Right ventricle myocardium superior (tissue), 1 donor: ENCODE results near the gene KCNT2. TPM values are rescaled to one million over a fixed set of nuclear protein-coding genes. Genes with fewer than 3 reads are reported as not detected.

Experiments used
- ATAC-seq: fragments of 200-7000 bp; cut with Tn5 transposase; one replicate; pipeline ENCODE4 v1.9.1; 2020; ENCODE audit warnings: mild to moderate bottlenecking; ENCODE audit not compliant: poor library complexity
- DNase-seq: peaks from one replicate; pipeline ENCODE4 v3.0.0-alpha.2; 2020
- intact Hi-C: fragments of 100-400 bp; cut with DNase I; formaldehyde crosslinking; loops from one replicate; pipeline ENCODE4 v1.11.2; 2022
- total RNA-seq: library from RNA; stranded (reverse); fragmentation: NEBNext Ultra II Directional; extraction: Animal tissue kit (Norgen Biotek cat#: 25700); gene quantifications from one replicate; pipeline ENCODE4 v1.2.1, GENCODE V29; 2021
- donor health status: DM: no; HTN: yes; CAD: no; lungs with severe emphysema.

KCNT2 gene
- total RNA-seq, 1 donor from 2014 or later = 1.0 TPM

DNA sequence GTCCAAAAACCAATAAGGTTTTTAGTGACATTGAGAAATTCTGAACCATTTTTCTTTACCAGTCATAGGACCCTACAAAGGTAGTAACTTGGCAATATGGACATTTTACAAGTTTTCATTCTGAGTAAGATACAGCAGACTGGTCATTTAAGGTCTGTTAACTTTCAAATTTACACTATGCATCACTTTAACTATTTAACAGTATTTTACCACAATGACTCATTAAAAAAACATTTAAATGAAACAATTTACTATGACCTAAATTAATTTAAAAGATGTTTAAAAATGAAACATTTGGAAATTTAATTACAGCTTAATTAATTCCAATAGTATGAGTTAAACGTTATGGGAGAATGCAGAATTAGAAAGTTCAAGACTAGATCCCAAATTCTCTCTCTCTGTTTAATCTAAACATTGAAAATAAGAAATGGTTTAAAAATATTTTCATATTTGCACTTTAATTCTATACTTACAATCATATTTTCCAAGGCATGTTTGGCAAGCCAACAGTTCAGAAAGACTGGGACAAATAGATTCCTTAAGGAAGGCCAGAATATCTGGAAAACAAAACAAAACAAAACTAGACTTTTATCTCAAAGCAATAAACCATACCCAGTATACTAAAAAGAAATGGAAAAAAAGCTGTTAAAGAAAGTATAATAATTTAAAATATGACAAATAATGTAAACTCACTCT lies 140.9 kb downstream of the KCNT2 start:
- ATAC-seq (no peak), DNase-seq (no peak)
- intact Hi-C loops = no loop called here

- intact Hi-C loops = no loop called here
- ATAC-seq = no peak
These were observed 141.6 kb downstream of the KCNT2 start for GRCh38 chr1:196466654-196467053.

GRCh38 chr1:196466166-196466565 lies 142.1 kb downstream of the KCNT2 start:
- ATAC-seq = no peak
- no peak for DNase-seq

More at GRCh38 chr1:196466654-196467053, 141.6 kb downstream of the KCNT2 start:
- DNase-seq = no peak

GRCh38 chr1:196464480-196464941 lies 143.7 kb downstream of the KCNT2 start:
- no peak for ATAC-seq
- DNase-seq = no peak

More at GRCh38 chr1:196466166-196466565, 142.1 kb downstream of the KCNT2 start:
- intact Hi-C loops = no loop called here

DNA sequence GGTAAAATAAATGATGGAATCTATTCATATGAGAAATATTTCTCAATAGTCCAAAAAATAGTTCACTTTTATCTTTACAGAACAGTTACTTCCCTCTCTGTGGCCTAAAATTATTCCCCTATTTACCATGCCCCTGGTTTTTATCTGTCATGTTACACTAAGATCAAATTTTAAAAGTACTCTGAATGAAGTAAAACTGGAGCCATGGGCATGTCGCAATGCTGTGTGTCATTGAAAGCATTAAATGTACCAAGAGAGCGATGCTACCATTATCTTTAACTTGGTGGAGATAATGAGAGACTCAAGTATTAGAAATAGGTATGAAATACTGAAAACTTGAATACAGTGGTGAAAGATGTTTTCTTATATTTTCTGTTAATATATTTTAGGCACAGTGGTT lies 146.2 kb downstream of the KCNT2 start:
- DNase-seq (no peak), ATAC-seq (no peak)
- intact Hi-C loops = no loop called here

More at GRCh38 chr1:196464480-196464941, 143.7 kb downstream of the KCNT2 start:
- intact Hi-C loops = no loop called here

DNA sequence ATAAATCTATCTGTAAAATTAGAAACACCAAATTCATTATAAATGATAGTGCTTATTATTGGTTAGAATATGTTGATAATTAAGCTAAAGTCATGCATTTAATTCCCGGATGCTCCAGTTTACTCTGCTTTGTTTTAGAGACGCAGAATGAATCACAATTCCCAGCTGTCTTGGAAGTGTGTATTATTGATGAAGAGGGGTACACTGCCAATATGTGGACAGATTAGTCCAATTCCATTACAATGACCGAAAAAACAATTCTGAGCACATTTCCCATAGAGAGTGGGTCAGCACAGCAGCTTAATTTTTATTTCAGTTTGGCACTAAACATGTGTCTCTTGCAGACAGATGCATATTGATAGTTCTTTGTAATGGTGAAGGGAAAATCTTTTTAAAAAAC lies 146.7 kb downstream of the KCNT2 start:
- ATAC-seq (no peak), DNase-seq (no peak)
- intact Hi-C loops = no loop called here

GRCh38 chr1:196459383-196459782 lies 148.9 kb downstream of the KCNT2 start:
- no peak for ATAC-seq
- intact Hi-C loops = no loop called here

GRCh38 chr1:196454792-196455191 lies 153.4 kb downstream of the KCNT2 start:
- DNase-seq = no peak
- intact Hi-C loops = no loop called here
- no peak for ATAC-seq

More at GRCh38 chr1:196459383-196459782, 148.9 kb downstream of the KCNT2 start:
- no peak for DNase-seq

DNA sequence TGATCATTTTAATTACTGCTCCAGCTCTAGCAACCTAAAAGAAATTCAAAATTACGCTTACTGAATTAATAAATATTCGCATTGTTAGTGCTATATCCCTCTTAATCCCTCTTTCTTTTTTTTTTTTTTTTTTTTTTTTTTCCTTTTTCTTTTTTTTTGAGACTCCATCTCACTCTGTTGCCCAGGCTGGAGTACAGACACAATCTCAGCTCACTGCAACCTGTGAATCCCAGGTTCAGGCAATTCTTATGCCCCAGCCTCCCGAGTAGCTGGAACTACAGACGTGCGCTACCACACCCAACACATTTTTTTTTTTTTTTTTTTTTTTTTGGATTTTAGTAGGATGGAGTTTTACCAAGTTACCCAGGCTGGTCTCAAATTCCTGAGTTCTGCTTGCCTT lies 157.1 kb downstream of the KCNT2 start:
- ATAC-seq = no peak
- DNase-seq = no peak
- intact Hi-C loops = no loop called here

DNA sequence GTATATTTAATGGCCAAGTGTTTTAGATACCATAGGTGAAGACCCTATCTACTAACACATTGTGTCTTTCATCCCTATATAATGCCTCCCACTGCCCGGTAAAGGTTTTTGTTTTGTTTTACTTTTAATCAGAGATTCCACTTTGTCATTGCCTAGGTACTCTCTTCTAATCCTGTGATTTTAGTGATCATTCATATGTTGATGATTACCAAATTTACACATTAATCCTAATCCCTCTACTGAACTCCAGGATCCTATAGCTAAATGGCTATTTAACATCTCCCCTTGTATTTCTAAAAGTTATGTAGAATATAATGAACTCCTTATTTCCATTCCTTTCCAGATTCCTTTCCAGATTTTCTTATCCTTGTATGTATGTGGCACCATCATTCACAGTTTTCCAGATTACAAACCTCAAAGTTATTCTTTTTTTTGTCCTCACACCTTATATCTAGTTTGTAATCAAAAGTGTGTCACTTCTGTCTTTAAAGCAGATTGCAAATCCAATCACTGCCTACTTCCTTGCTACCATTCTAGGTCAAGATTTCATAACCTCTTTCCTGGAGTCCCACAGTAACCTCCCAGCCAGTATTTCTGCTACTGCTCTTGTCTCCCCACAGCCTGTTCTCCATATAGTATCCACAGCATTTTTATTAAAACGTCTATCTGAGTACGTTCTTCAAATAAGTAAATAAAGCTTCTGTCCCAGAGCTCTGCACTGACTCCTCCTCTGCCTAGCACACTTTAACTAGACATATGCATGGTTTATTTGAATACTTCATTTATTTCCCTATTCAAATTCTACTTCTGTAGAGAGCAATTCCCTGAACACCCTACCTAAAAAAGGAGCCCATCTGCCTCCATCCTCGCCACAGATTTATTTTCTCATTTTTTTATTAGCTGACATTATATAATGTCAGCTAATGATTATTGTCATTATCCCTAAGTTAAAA lies 157.8 kb downstream of the KCNT2 start:
- ATAC-seq (no peak), DNase-seq (no peak)

GRCh38 chr1:196449460-196449859 lies 158.8 kb downstream of the KCNT2 start:
- ATAC-seq (no peak), DNase-seq (no peak)
- intact Hi-C loops = no loop called here

More for the DNA sequence above, 157.8 kb downstream of the KCNT2 start:
- intact Hi-C loops = no loop called here

GRCh38 chr1:196445775-196446174 lies 162.5 kb downstream of the KCNT2 start:
- intact Hi-C loops = no loop called here

GRCh38 chr1:196444634-196445033 lies 163.6 kb downstream of the KCNT2 start:
- intact Hi-C loops = no loop called here
- ATAC-seq = no peak
- DNase-seq = no peak

More at GRCh38 chr1:196445775-196446174, 162.5 kb downstream of the KCNT2 start:
- no peak for DNase-seq
- ATAC-seq = no peak

- ATAC-seq = no peak
- intact Hi-C loops = no loop called here
These were observed 165.9 kb downstream of the KCNT2 start for GRCh38 chr1:196442366-196442765.

GRCh38 chr1:196440711-196441110 lies 167.5 kb downstream of the KCNT2 start:
- intact Hi-C loops = no loop called here
- DNase-seq (no peak), ATAC-seq (no peak)

More at GRCh38 chr1:196442366-196442765, 165.9 kb downstream of the KCNT2 start:
- no peak for DNase-seq

GRCh38 chr1:196438329-196438728 lies 169.9 kb downstream of the KCNT2 start:
- intact Hi-C loops = no loop called here
- ATAC-seq (no peak), DNase-seq (no peak)

DNA sequence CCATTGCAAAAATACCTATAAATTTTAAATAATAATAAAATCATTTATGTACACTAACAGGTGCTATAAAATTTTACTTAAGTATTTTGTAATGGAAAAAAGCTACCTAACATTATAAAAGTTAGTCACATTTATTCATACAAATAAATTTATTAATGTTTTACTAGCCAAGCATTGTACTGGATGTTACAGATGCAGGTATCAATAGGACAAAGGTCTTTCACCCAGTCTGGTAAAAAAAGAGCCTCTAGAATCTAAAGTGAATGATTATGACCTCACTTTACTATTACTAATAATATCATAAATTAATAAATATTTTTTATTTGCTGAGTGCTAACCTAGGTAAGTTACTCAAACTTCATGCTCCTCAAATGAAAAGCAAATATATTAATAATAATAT lies 170.6 kb downstream of the KCNT2 start:
- intact Hi-C loops = no loop called here
- DNase-seq (no peak), ATAC-seq (no peak)

DNA sequence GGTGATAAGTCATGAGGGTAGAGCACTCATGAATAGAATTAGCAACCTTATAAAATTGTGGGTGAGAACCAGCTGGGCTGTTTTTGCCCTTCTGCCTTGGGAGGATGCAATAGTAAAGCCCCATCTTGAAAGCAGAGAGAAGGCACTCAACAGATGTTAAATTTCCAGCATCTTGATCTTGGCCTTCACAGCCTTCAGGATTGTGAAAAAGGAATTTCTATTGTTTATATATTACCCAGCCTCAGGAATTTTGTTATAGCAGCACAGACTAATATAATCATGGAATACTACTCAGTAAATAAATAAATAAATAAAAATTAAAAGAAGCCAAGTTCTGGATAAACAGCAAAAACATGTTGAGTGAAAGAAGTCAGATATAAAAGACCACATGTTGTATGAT lies 175.2 kb downstream of the KCNT2 start:
- no peak for ATAC-seq
- DNase-seq = no peak
- intact Hi-C loops = no loop called here

DNA sequence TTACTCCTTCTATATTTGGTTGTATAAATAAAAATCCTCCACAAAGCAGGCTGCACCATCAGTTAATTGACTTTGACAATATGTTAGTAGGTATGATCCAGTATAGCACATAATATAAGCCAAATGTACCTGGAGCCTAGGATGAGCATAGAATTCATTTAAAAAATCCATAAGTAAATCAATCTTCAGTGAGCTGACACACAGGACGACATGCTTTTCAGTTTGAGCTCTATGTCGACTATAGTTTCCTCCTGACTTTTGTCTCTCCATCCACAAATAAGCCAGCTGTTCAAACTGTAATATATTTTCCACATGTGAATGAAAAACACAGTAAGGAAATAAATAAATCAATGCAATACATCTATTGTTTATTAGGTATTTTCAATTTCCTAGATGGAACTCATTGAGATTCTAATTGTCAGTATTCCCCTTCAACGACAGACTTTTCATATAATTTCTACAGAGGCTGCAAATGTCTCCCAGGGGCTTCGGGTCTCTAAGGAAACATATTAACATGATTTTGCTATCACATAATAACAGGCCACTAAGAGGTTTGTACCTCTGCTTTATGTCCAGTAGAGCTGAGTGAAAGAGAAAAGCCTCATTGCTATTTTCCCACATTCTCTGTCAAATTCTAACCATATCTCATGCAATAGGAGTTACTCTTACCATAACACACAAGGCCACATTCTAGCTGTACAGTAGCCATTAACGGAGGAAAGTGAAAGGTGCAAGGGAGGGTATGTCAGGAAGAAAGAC lies 180.1 kb downstream of the KCNT2 start:
- intact Hi-C loops = no loop called here
- ATAC-seq (no peak), DNase-seq (no peak)
